ENCODE results near the gene EIPR1. TPM values are rescaled to one million over a fixed set of nuclear protein-coding genes. Genes with fewer than 3 reads are reported as not detected.

Gene EIPR1
- total and polyA plus RNA-seq, 4 donors: 12.0 to 26.8 (median 23.4) TPM

GRCh38 chr2:3336844-3337243 lies 40.8 kb downstream of the EIPR1 start:
- ATAC-seq (ENCODE audit: insufficient read depth, low FRiP score) (no peak), DNase-seq (no peak)
- Histone ChIP-seq H3K36me3 (ENCODE audit: control insufficient read depth in 4 of 4, insufficient read depth in 4 of 4, low read length in 4 of 4) (peaks cover 0 to 20% (median 4%) of the 10 kb centered on the region in 4 donors), H3K27ac (ENCODE audit: low read depth in 1 of 2, low read length in 1 of 2) (no peak overlapping the region), H3K9ac (ENCODE audit: insufficient read depth in 1 of 2, low read length in 2 of 2) (no peak overlapping the region), H3K27me3 (ENCODE audit: control insufficient read depth in 3 of 3, insufficient read depth in 3 of 3, low read length in 2 of 3) (no peaks in the 10 kb centered on the region), H3K9me3 (ENCODE audit: control insufficient read depth in 4 of 4, insufficient read depth in 3 of 4, low read length in 3 of 4) (peaks cover 0 to 5% (median 0%) of the 10 kb centered on the region in 4 donors), H3K4me1 (ENCODE audit: control insufficient read depth in 5 of 5, insufficient read depth in 5 of 5, low read length in 5 of 5) (peaks cover 0 to 2% (median 0%) of the 10 kb centered on the region in 5 donors), H3K4me3 (no peak overlapping the region)
- TF ChIP-seq CTCF (IDR thresholded peaks at IDR 0.05; ENCODE audit: control extremely low read depth, extremely low read depth): no peak
- 90 to 95% methylated on average over 2 of the region's 2 CpGs for WGBS, 2 donors

- 86 to 93% methylated on average over 24 of the region's 24 CpGs for WGBS, 2 donors
- no peaks in the 10 kb centered on the region for H3K27me3 ChIP-seq (ENCODE audit: control insufficient read depth in 3 of 3, insufficient read depth in 3 of 3, low read length in 2 of 3)
- no peak overlapping the region for H3K9ac ChIP-seq (ENCODE audit: insufficient read depth in 1 of 2, low read length in 2 of 2)
- no peak overlapping the region for H3K27ac ChIP-seq (ENCODE audit: low read depth in 1 of 2, low read length in 1 of 2)
- no peak overlapping the region for H3K4me3 ChIP-seq
- H3K9me3 ChIP-seq (ENCODE audit: control insufficient read depth in 4 of 4, insufficient read depth in 3 of 4, low read length in 3 of 4): peaks cover 0 to 2% (median under 1%) of the 10 kb centered on the region in 4 donors
- TF ChIP-seq CTCF (IDR thresholded peaks at IDR 0.05; ENCODE audit: control extremely low read depth, extremely low read depth): no peak
- DNase-seq (peak in 2 of 3 donors; percentile 4 to 14), ATAC-seq (ENCODE audit: insufficient read depth, low FRiP score) (no peak)
- H3K4me1 ChIP-seq (ENCODE audit: control insufficient read depth in 5 of 5, insufficient read depth in 5 of 5, low read length in 5 of 5): peaks cover 0 to 2% (median 0%) of the 10 kb centered on the region in 5 donors
- peaks cover 7 to 27% (median 8%) of the 10 kb centered on the region in 4 donors for H3K36me3 ChIP-seq (ENCODE audit: control insufficient read depth in 4 of 4, insufficient read depth in 4 of 4, low read length in 4 of 4)
Observed at GRCh38 chr2:3334392-3335345, 42.9 kb downstream of the EIPR1 start.

GRCh38 chr2:3332133-3332532 lies 45.5 kb downstream of the EIPR1 start:
- no peak for TF ChIP-seq CTCF (IDR thresholded peaks at IDR 0.05; ENCODE audit: control extremely low read depth, extremely low read depth)
- no peak for ATAC-seq (ENCODE audit: insufficient read depth, low FRiP score)
- Histone ChIP-seq H3K9ac (ENCODE audit: insufficient read depth in 1 of 2, low read length in 2 of 2) (no peak overlapping the region), H3K4me1 (ENCODE audit: control insufficient read depth in 5 of 5, insufficient read depth in 5 of 5, low read length in 5 of 5) (peaks cover 0 to 2% (median 0%) of the 10 kb centered on the region in 5 donors), H3K27ac (ENCODE audit: low read depth in 1 of 2, low read length in 1 of 2) (no peak overlapping the region), H3K27me3 (ENCODE audit: control insufficient read depth in 3 of 3, insufficient read depth in 3 of 3, low read length in 2 of 3) (no peaks in the 10 kb centered on the region), H3K36me3 (ENCODE audit: control insufficient read depth in 4 of 4, insufficient read depth in 4 of 4, low read length in 4 of 4) (peaks cover 4 to 31% (median 8%) of the 10 kb centered on the region in 4 donors), H3K4me3 (no peak overlapping the region), H3K9me3 (ENCODE audit: control insufficient read depth in 4 of 4, insufficient read depth in 3 of 4, low read length in 3 of 4) (peaks cover 0 to 2% (median under 1%) of the 10 kb centered on the region in 4 donors)
- DNase-seq: no peak
- 85 to 97% methylated on average over 8 of the region's 8 CpGs for WGBS, 2 donors
